ENCODE measurements around the gene ETV5.

DNA sequence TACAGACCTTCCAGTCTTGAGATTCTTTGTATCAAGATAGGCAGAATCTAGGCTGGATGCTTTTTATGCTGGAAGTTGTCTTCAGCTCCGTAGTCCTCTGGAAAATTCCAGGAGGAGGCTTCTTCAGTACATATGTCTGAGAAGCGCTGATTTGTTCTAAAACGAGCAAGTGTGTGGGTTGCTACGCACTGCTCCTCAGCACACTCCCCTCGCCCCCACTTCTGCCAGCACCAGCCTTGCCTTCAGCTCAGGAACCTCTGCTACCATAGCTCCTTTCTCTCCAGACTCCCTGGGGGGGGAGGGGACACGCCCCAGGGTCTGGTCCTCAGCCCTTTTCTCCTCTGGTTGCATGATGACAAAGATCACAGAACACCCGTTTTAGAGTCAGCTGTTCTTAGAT, 95.6 kb downstream of the ETV5 start:
- TF ChIP-seq POLR2AphosphoS5 (IDR thresholded peaks at IDR 0.05; ENCODE audit: low read depth, low read length) (no peak), POLR2A (IDR thresholded peaks at IDR 0.05; ENCODE audit: low read depth, low read length) (no peak)
